H9 (cell line): Measurements from ENCODE around the gene TBATA. TPM values are rescaled to one million over a fixed set of nuclear protein-coding genes. Genes with fewer than 3 reads are reported as not detected.

ENCODE experiments used
- DNase-seq: peaks from one replicate; pipeline ENCODE4 v3.0.0-alpha.2; 2017
- H2AFZ ChIP-seq: one replicate; pipeline ENCODE4 v1.6.1; 2013; ENCODE audit warnings: mild to moderate bottlenecking, low read length, control low read depth, moderate library complexity
- H2AK5ac ChIP-seq: 2 replicates; pipeline ENCODE4 v1.6.1; 2013; ENCODE audit warnings: low read length, control low read depth, mixed read lengths; ENCODE audit not compliant: insufficient read length
- H2BK120ac ChIP-seq: one replicate; pipeline ENCODE4 v1.6.1; 2013; ENCODE audit warnings: low read depth, mild to moderate bottlenecking, low read length, control low read depth, inconsistent platforms; ENCODE audit not compliant: poor library complexity, severe bottlenecking
- H2BK12ac ChIP-seq: 2 replicates; pipeline ENCODE4 v1.6.1; 2013; ENCODE audit warnings: low read length, control low read depth, mixed read lengths, low read depth; ENCODE audit not compliant: insufficient read length
- H2BK15ac ChIP-seq: 2 replicates; pipeline ENCODE4 v1.6.1; 2013; ENCODE audit warnings: low read depth, low read length, control low read depth
- H2BK20ac ChIP-seq: one replicate; pipeline ENCODE4 v1.6.1; 2013; ENCODE audit warnings: low read depth, mild to moderate bottlenecking, low read length, control low read depth, inconsistent platforms; ENCODE audit not compliant: poor library complexity, severe bottlenecking
- H2BK5ac ChIP-seq: 2 replicates; pipeline ENCODE4 v1.6.1; 2013; ENCODE audit warnings: low read length, control low read depth, mixed read lengths; ENCODE audit not compliant: insufficient read length
- H3K14ac ChIP-seq: 2 replicates; pipeline ENCODE4 v1.6.1; 2013; ENCODE audit warnings: low read length, control low read depth; ENCODE audit not compliant: insufficient read depth
- H3K18ac ChIP-seq: 2 replicates; pipeline ENCODE4 v1.6.1; 2013; ENCODE audit warnings: low read depth, mild to moderate bottlenecking, mixed read lengths, low read length, control low read depth; ENCODE audit not compliant: insufficient read length
- H3K23ac ChIP-seq: 2 replicates; pipeline ENCODE4 v1.6.1; 2013; ENCODE audit warnings: low read length, control low read depth, mixed read lengths, low read depth; ENCODE audit not compliant: insufficient read length
- H3K23me2 ChIP-seq: 2 replicates; pipeline ENCODE4 v1.6.1; 2013; ENCODE audit warnings: low read depth, mild to moderate bottlenecking, mixed read lengths, low read length, control low read depth; ENCODE audit not compliant: insufficient read length, poor library complexity, severe bottlenecking
- H3K27ac ChIP-seq: 2 replicates; pipeline ENCODE4 v1.5.1; 2013; ENCODE audit warnings: low read length, control low read depth, mixed read lengths, low read depth; ENCODE audit not compliant: insufficient read length
- H3K27me3 ChIP-seq: 2 replicates; pipeline ENCODE4 v1.6.1; 2013; ENCODE audit warnings: low read length, control low read depth, inconsistent platforms; ENCODE audit not compliant: insufficient read depth
- H3K4ac ChIP-seq: 2 replicates; pipeline ENCODE4 v1.6.1; 2013; ENCODE audit warnings: low read depth, mild to moderate bottlenecking, control low read depth, inconsistent platforms, low read length, moderate library complexity
- H3K4me1 ChIP-seq: 2 replicates; pipeline ENCODE4 v1.6.1; 2013; ENCODE audit warnings: low read length, control low read depth, inconsistent platforms; ENCODE audit not compliant: insufficient read depth
- H3K4me2 ChIP-seq: 2 replicates; pipeline ENCODE4 v1.6.1; 2013; ENCODE audit warnings: low read length, control low read depth, mixed read lengths; ENCODE audit not compliant: insufficient read length, insufficient read depth
- H3K56ac ChIP-seq: 2 replicates; pipeline ENCODE4 v1.6.1; 2013; ENCODE audit warnings: low read depth, mild to moderate bottlenecking, mixed read lengths, low read length, control low read depth; ENCODE audit not compliant: insufficient read length
- H3K79me1 ChIP-seq: 2 replicates; pipeline ENCODE4 v1.6.1; 2013; ENCODE audit warnings: low read depth, mild to moderate bottlenecking, moderate library complexity, low read length, control low read depth, inconsistent platforms; ENCODE audit not compliant: insufficient read depth, poor library complexity, severe bottlenecking
- H3K79me2 ChIP-seq: 2 replicates; pipeline ENCODE4 v1.6.1; 2013; ENCODE audit warnings: low read length, control low read depth, inconsistent platforms; ENCODE audit not compliant: insufficient read depth
- H3K9ac ChIP-seq: 2 replicates; pipeline ENCODE4 v1.6.1; 2013; ENCODE audit warnings: low read length, control low read depth, mixed read lengths; ENCODE audit not compliant: insufficient read length; ENCODE audit errors: extremely low read depth
- H3K9me3 ChIP-seq: one replicate; pipeline ENCODE4 v1.6.1; 2013; ENCODE audit warnings: low read depth, low read length, inconsistent platforms; ENCODE audit not compliant: control insufficient read depth
- H3T11ph ChIP-seq: one replicate; pipeline ENCODE4 v1.6.1; 2013; ENCODE audit warnings: mild to moderate bottlenecking, low read length, control low read depth, inconsistent platforms
- H4K20me1 ChIP-seq: one replicate; pipeline ENCODE4 v1.6.1; 2013; ENCODE audit not compliant: control insufficient read depth, insufficient read length, insufficient read depth
- H4K5ac ChIP-seq: 2 replicates; pipeline ENCODE4 v1.6.1; 2013; ENCODE audit warnings: low read depth, mild to moderate bottlenecking, mixed read lengths, low read length, control low read depth; ENCODE audit not compliant: insufficient read length
- H4K8ac ChIP-seq: replicated peaks from 2 replicates; pipeline ENCODE4 v1.6.1; 2013; ENCODE audit warnings: low read length, control low read depth, mixed read lengths, low read depth; ENCODE audit not compliant: insufficient read length
- H4K91ac ChIP-seq: 2 replicates; pipeline ENCODE4 v1.6.1; 2013; ENCODE audit warnings: low read depth, mild to moderate bottlenecking, moderate library complexity, mixed read lengths, low read length, control low read depth; ENCODE audit not compliant: insufficient read length
- H3K27ac Mint-ChIP-seq, 3 experiments: 2 replicates in 2 of 3; 3 replicates in 1 of 3; pipeline ENCODE4 v1.8.0; 2020 to 2021; ENCODE audit warnings: mixed read lengths in 3 of 3, mild to moderate bottlenecking in 1 of 3, moderate library complexity in 1 of 3
- H3K27me3 Mint-ChIP-seq: 2 replicates; pipeline ENCODE4 v1.8.0; 2021; ENCODE audit warnings: low read depth, mild to moderate bottlenecking, moderate library complexity, mixed read lengths
- H3K36me3 Mint-ChIP-seq, 3 experiments: 2 replicates in 2 of 3; 3 replicates in 1 of 3; pipeline ENCODE4 v1.8.0; 2020 to 2021; ENCODE audit warnings: low read depth in 3 of 3, mixed read lengths in 3 of 3; ENCODE audit not compliant: insufficient read depth in 1 of 3
- H3K4me1 Mint-ChIP-seq, 2 experiments: 2 replicates each; pipeline ENCODE4 v1.8.0; 2020; ENCODE audit warnings: mixed read lengths in 2 of 2
- H3K4me3 Mint-ChIP-seq, 2 experiments: 2 replicates in 1 of 2; 3 replicates in 1 of 2; pipeline ENCODE4 v1.8.0; 2020 to 2021; ENCODE audit warnings: mild to moderate bottlenecking in 2 of 2, mixed read lengths in 2 of 2, moderate library complexity in 1 of 2
- H3K9me3 Mint-ChIP-seq, 2 experiments: 2 replicates in 1 of 2; 3 replicates in 1 of 2; pipeline ENCODE4 v1.8.0; 2020; ENCODE audit warnings: mild to moderate bottlenecking in 2 of 2, mixed read lengths in 2 of 2, moderate library complexity in 1 of 2
- CTCF ChIP-seq: fragments of 200-600 bp; sonication (generic); conservative IDR thresholded peaks from 3 replicates; pipeline ENCODE4 v1.8.0; 2021; ENCODE audit warnings: antibody characterized with exemption, mild to moderate bottlenecking
- WGBS: extraction: QIAGEN DNeasy Blood & Tissue Kit; methylation state at CpG from one replicate; pipeline ENCODE4 v1.1.7; 2013; ENCODE audit warnings: missing lambda C conversion rate, low lambda C conversion rate, mixed read lengths; ENCODE audit not compliant: insufficient read length; ENCODE audit errors: extremely low coverage; 5-methylcytosine and 5-hydroxymethylcytosine counted together
- total RNA-seq: library from RNA; stranded (reverse); gene quantifications from 2 replicates; pipeline ENCODE4 v1.2.1, GENCODE V29; 2021

Gene TBATA
- total RNA-seq, 1 experiment from 2014 or later, result not detected

- H3K79me2 ChIP-seq, result no peaks in the 10 kb centered on the region
- no peak overlapping the region for H3K4me3 Mint-ChIP-seq
- no peaks in the 10 kb centered on the region for H3K4me1 ChIP-seq
- H3K18ac ChIP-seq, result no peak overlapping the region
- H3K56ac ChIP-seq, result no peak overlapping the region
- H3K27ac Mint-ChIP-seq, result no peak overlapping the region
- TF ChIP-seq CTCF, result no peak
- H3K27ac ChIP-seq, result no peak overlapping the region
- H3K79me1 ChIP-seq, result no peaks in the 10 kb centered on the region
- no peak overlapping the region for H2BK5ac ChIP-seq
- no peaks in the 10 kb centered on the region for H3K36me3 Mint-ChIP-seq
- no peak for DNase-seq
- no peak overlapping the region for H4K5ac ChIP-seq
- no CpG with 5 or more reads among the region's 4 CpGs for WGBS
- H2BK120ac ChIP-seq, result no peak overlapping the region
- H2BK15ac ChIP-seq, result no peak overlapping the region
- no peak overlapping the region for H3K23ac ChIP-seq
- H2BK20ac ChIP-seq, result no peak overlapping the region
- H4K91ac ChIP-seq, result no peak overlapping the region
- peaks cover 5 to 11% of the 10 kb centered on the region in 2 experiments; a peak in 3 of 4 replicates for H3K4me1 Mint-ChIP-seq
- no peak overlapping the region for H3T11ph ChIP-seq
- H3K9me3 Mint-ChIP-seq, result no peaks in the 10 kb centered on the region
- H3K4ac ChIP-seq, result no peak overlapping the region
- no peak overlapping the region for H2AK5ac ChIP-seq
- no peaks in the 10 kb centered on the region for H3K9me3 ChIP-seq
- no peak overlapping the region for H3K4me2 ChIP-seq
- H4K20me1 ChIP-seq, result no peaks in the 10 kb centered on the region
- H3K27me3 ChIP-seq, result no peaks in the 10 kb centered on the region
- no peak overlapping the region for H4K8ac ChIP-seq
- H2BK12ac ChIP-seq, result no peak overlapping the region
- H3K9ac ChIP-seq, result no peak overlapping the region
- no peaks in the 10 kb centered on the region; the same call in 1 of the 2 replicates for H3K27me3 Mint-ChIP-seq
- no peaks in the 10 kb centered on the region for H3K23me2 ChIP-seq
- no peak overlapping the region for H3K14ac ChIP-seq
- no peak overlapping the region for H2AFZ ChIP-seq
Measured at GRCh38 chr10:70782086-70782745, 3.0 kb downstream of the TBATA start.
